Neural progenitor cell (in vitro differentiated cells): ENCODE data around the gene UNC5B. TPM values are rescaled to one million over a fixed set of nuclear protein-coding genes. Genes with fewer than 3 reads are reported as not detected.

Experiments used
- DNase-seq: peaks from one replicate; pipeline ENCODE4 v3.0.0-alpha.2; 2016; ENCODE audit warnings: low spot score
- H2AFZ ChIP-seq: fragments of 200-600 bp; sonication (generic); replicated peaks from 2 replicates; pipeline ENCODE4 v1.6.1; 2016; ENCODE audit warnings: antibody characterized with exemption
- H3F3A ChIP-seq: fragments of 200-600 bp; sonication (generic); 2 replicates; pipeline ENCODE4 v1.6.1; 2016; ENCODE audit warnings: antibody characterized with exemption, low read depth
- H3K27ac ChIP-seq: fragments of 200-600 bp; sonication (generic); 2 replicates; pipeline ENCODE4 v1.5.1; 2016; ENCODE audit warnings: mild to moderate bottlenecking
- H3K27me3 ChIP-seq: fragments of 200-600 bp; sonication (generic); 2 replicates; pipeline ENCODE4 v1.6.1; 2016; ENCODE audit warnings: mild to moderate bottlenecking, moderate library complexity
- H3K36me3 ChIP-seq: fragments of 200-600 bp; sonication (generic); 2 replicates; pipeline ENCODE4 v1.5.1; 2016
- H3K4me1 ChIP-seq: fragments of 200-600 bp; sonication (generic); 2 replicates; pipeline ENCODE4 v1.6.1; 2016; ENCODE audit warnings: mixed run types
- H3K4me2 ChIP-seq: fragments of 200-600 bp; sonication (generic); 2 replicates; pipeline ENCODE4 v1.6.1; 2016
- H3K4me3 ChIP-seq: fragments of 200-600 bp; sonication (generic); 2 replicates; pipeline ENCODE4 v1.5.1; 2016
- H3K79me2 ChIP-seq: fragments of 200-600 bp; sonication (generic); 2 replicates; pipeline ENCODE4 v1.6.1; 2016; ENCODE audit warnings: low read depth
- H3K9ac ChIP-seq: fragments of 200-600 bp; sonication (generic); 2 replicates; pipeline ENCODE4 v1.6.1; 2016
- H3K9me3 ChIP-seq: fragments of 200-600 bp; sonication (generic); 2 replicates; pipeline ENCODE4 v1.5.1; 2016; ENCODE audit warnings: low read depth
- H4K20me1 ChIP-seq: fragments of 200-600 bp; sonication (generic); 2 replicates; pipeline ENCODE4 v1.6.1; 2016; ENCODE audit warnings: low read depth
- H3K27ac Mint-ChIP-seq: 3 replicates; pipeline ENCODE4 v1.8.0; 2021; ENCODE audit warnings: mixed read lengths
- H3K27me3 Mint-ChIP-seq: 2 replicates; pipeline ENCODE4 v1.8.0; 2022; ENCODE audit warnings: low read depth, mild to moderate bottlenecking, inconsistent platforms, moderate library complexity, mixed read lengths; ENCODE audit not compliant: insufficient read depth
- H3K36me3 Mint-ChIP-seq: 3 replicates; pipeline ENCODE4 v1.8.0; 2021; ENCODE audit warnings: mixed read lengths
- H3K4me1 Mint-ChIP-seq: 3 replicates; pipeline ENCODE4 v1.8.0; 2021; ENCODE audit warnings: mixed read lengths
- H3K4me3 Mint-ChIP-seq: 3 replicates; pipeline ENCODE4 v1.8.0; 2021; ENCODE audit warnings: mild to moderate bottlenecking, moderate library complexity, mixed read lengths
- H3K9me3 Mint-ChIP-seq: 3 replicates; pipeline ENCODE4 v1.8.0; 2020; ENCODE audit warnings: mixed read lengths
- EZH2 ChIP-seq: fragments of 200-600 bp; sonication (generic); IDR thresholded peaks from 2 replicates; pipeline ENCODE4 v1.6.1; 2017; ENCODE audit warnings: antibody characterized with exemption, mild to moderate bottlenecking, moderate library complexity
- EZH2phosphoT487 ChIP-seq: fragments of 200-600 bp; sonication (generic); IDR thresholded peaks from 2 replicates; pipeline ENCODE4 v1.6.1; 2017; ENCODE audit warnings: antibody characterized with exemption
- total RNA-seq: library from RNA; depleted of rRNA; stranded (reverse); fragments of >200 nt; gene quantifications from 2 replicates; pipeline ENCODE4 v1.2.3, GENCODE V29; 2015; ENCODE audit warnings: low replicate concordance
- TF ChIP-seq, protein P1 (sequence below): fragments of 200-600 bp; sonication (generic); IDR thresholded peaks from 2 replicates; pipeline ENCODE4 v1.5.1; 2017; ENCODE audit warnings: antibody characterized with exemption, mild to moderate bottlenecking

UNC5B gene
- total RNA-seq, 1 donor from 2014 or later = 3.3 TPM

DNA sequence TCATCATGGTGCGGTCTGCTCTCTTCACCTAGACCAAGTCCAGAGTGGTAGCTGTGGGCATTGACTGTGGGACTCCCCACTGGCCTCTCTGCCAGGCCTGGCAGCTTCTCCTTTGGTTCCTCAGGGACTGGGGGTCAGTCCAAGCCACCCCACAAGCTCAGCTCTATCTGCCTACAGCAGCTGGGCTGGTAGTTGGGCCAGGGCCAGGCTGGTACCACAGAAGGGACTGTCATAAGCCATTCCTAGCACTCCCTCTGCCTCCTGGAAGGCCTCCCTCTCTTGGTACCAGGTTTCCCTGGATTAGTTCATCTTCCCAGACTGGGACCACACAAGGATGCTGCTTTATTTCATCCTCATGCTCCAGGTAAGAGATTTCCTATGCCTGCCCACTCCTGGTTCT is 24.2 kb upstream of the UNC5B start:
- Histone ChIP-seq H3K27me3 (no peaks in the 10 kb centered on the region), H3K4me3 (no peak overlapping the region), H3K27ac (no peak overlapping the region), H3F3A (no peaks in the 10 kb centered on the region), H3K9ac (no peak overlapping the region), H3K79me2 (no peaks in the 10 kb centered on the region), H3K9me3 (no peaks in the 10 kb centered on the region), H4K20me1 (no peaks in the 10 kb centered on the region), H3K4me2 (no peak overlapping the region), H3K36me3 (no peaks in the 10 kb centered on the region), H3K4me1 (no peaks in the 10 kb centered on the region), H2AFZ (no peak overlapping the region)
- TF ChIP-seq, protein P1, sequence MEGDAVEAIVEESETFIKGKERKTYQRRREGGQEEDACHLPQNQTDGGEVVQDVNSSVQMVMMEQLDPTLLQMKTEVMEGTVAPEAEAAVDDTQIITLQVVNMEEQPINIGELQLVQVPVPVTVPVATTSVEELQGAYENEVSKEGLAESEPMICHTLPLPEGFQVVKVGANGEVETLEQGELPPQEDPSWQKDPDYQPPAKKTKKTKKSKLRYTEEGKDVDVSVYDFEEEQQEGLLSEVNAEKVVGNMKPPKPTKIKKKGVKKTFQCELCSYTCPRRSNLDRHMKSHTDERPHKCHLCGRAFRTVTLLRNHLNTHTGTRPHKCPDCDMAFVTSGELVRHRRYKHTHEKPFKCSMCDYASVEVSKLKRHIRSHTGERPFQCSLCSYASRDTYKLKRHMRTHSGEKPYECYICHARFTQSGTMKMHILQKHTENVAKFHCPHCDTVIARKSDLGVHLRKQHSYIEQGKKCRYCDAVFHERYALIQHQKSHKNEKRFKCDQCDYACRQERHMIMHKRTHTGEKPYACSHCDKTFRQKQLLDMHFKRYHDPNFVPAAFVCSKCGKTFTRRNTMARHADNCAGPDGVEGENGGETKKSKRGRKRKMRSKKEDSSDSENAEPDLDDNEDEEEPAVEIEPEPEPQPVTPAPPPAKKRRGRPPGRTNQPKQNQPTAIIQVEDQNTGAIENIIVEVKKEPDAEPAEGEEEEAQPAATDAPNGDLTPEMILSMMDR = no peak
- TF ChIP-seq EZH2phosphoT487 (no peak), EZH2 (no peak)
- Mint-ChIP-seq H3K27me3 (peaks cover 5% of the 10 kb centered on the region), H3K27ac (no peak overlapping the region), H3K4me3 (no peak overlapping the region), H3K36me3 (no peaks in the 10 kb centered on the region), H3K4me1 (peaks cover 6% of the 10 kb centered on the region), H3K9me3 (no peaks in the 10 kb centered on the region)
- no peak for DNase-seq

DNA sequence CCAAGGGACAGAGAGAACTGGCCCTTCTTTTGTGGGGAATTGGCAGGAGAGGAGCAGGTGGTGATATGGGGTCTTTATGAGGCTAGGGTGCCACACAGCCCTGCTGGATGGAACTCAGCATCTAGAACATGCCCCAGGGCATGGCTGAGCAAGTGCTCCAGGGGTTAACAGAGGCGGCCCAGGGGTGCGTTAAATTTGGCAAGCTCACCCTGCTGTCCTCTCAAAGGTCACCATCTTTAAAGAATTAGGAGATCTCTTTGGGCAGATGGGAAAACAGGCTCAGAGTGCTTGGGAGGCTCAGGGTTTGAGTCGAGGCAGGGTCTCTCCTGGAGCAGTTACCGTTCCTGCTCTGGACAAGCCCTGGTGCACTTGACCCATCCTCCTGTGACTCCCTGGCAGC is 21.4 kb upstream of the UNC5B start:
- Mint-ChIP-seq H3K36me3 (no peaks in the 10 kb centered on the region), H3K27me3 (peaks cover 8% of the 10 kb centered on the region), H3K27ac (no peak overlapping the region), H3K4me3 (no peak overlapping the region), H3K9me3 (no peaks in the 10 kb centered on the region), H3K4me1 (peaks cover 6% of the 10 kb centered on the region)
- H3K9me3 ChIP-seq = no peaks in the 10 kb centered on the region
- H3K79me2 ChIP-seq = no peaks in the 10 kb centered on the region
- TF ChIP-seq EZH2phosphoT487 = no peak
- TF ChIP-seq EZH2 = no peak
- TF ChIP-seq, protein P1 = no peak
- no peaks in the 10 kb centered on the region for H3K27me3 ChIP-seq
- H3K4me2 ChIP-seq = no peak overlapping the region
- H3K27ac ChIP-seq = no peak overlapping the region
- H3K9ac ChIP-seq = no peak overlapping the region
- no peaks in the 10 kb centered on the region for H3K36me3 ChIP-seq
- no peaks in the 10 kb centered on the region for H3K4me1 ChIP-seq
- H2AFZ ChIP-seq = no peak overlapping the region
- no peak overlapping the region for H3K4me3 ChIP-seq
- H4K20me1 ChIP-seq = no peaks in the 10 kb centered on the region
- H3F3A ChIP-seq = no peaks in the 10 kb centered on the region
- no peak for DNase-seq

DNA sequence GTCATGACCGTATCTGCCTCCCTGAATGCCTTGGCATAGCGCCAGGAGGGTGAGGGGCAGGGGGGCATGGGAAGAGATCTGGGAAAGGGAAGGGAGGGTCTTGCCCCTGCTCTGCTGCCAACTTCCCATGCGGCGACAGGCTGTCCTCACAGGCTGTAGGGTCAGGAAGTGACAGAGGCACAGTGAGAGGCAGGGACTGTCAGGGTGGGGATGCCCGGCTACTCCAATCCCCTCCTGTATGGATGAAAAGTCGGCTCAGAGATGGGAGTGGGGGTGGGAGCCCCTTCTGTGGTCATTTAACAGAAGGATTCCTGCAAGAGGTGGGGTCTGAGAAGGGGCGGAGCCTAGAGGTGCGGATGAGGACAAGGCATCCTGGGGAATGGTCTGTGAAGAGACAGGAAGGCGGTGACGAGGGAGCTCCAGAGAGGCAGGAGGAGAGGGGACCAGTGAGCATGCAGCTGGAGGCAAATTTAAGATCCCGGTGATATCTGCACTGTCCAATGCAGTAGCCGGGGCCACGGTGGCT is 20.8 kb upstream of the UNC5B start:
- Mint-ChIP-seq H3K9me3 (no peaks in the 10 kb centered on the region), H3K27ac (no peak overlapping the region), H3K4me3 (no peak overlapping the region), H3K36me3 (no peaks in the 10 kb centered on the region), H3K4me1 (peaks cover 6% of the 10 kb centered on the region), H3K27me3 (peaks cover 9% of the 10 kb centered on the region)
- no peaks in the 10 kb centered on the region for H3K36me3 ChIP-seq
- H2AFZ ChIP-seq = peak overlapping the region; percentile 44
- no peak overlapping the region for H3K4me3 ChIP-seq
- no peak overlapping the region for H3K27ac ChIP-seq
- H3K79me2 ChIP-seq = no peaks in the 10 kb centered on the region
- no peak overlapping the region for H3K4me2 ChIP-seq
- TF ChIP-seq, protein P1 = no peak
- TF ChIP-seq EZH2 (no peak), EZH2phosphoT487 (no peak)
- H4K20me1 ChIP-seq = no peaks in the 10 kb centered on the region
- no peaks in the 10 kb centered on the region for H3K9me3 ChIP-seq
- no peaks in the 10 kb centered on the region for H3K27me3 ChIP-seq
- peak; percentile 63 for DNase-seq
- H3F3A ChIP-seq = no peaks in the 10 kb centered on the region
- no peaks in the 10 kb centered on the region for H3K4me1 ChIP-seq
- H3K9ac ChIP-seq = no peak overlapping the region
